GM19395 (cell line): ENCODE data around the gene MEIS2.

Source experiments
- ATAC-seq: cut with Tn5 transposase; IDR thresholded peaks from one replicate; pipeline ENCODE4 v1.9.1; 2021; ENCODE audit warnings: mild to moderate bottlenecking, moderate library complexity; ENCODE audit not compliant: unreplicated experiment

Gene MEIS2

DNA sequence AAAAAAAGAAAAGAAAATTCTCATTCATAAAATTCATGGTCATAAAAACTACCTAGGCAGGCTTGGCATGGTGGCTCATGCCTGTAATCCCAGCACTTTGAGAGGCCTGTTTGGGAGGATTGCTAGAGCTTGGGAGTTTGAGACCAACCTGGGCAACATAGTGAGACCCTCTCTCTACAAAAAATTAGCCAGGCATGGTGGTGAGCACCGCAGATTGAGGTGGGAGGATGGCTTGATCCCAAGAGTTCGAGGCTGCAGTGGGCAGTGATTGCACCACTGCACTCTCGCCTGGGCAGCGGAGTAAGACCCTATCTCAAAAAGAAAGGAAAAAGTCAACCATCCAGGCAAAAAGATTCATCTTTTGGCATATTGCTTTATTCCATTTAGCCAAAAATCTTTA lies 58.5 kb downstream of the MEIS2 start:
- no peak for ATAC-seq

DNA sequence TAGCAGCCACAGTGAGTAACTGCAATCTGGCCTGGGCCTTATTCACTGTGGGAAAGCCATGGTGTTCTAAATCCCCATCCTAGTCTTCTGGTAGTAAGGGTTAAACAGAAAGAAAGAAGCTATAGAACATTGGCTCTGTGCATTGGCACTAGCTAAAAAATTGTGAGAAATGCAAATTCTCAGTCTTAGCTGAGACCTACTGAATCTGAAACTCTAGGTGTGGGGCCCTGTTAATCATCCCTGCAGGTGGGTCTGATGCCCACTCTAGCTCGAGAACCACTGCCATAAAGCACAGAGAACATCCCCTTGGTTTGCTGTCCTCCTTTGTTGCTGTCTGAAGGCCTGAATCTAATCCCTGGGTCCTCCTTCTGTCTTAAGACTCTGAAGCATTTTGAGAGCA lies 59.3 kb downstream of the MEIS2 start:
- no peak for ATAC-seq

DNA sequence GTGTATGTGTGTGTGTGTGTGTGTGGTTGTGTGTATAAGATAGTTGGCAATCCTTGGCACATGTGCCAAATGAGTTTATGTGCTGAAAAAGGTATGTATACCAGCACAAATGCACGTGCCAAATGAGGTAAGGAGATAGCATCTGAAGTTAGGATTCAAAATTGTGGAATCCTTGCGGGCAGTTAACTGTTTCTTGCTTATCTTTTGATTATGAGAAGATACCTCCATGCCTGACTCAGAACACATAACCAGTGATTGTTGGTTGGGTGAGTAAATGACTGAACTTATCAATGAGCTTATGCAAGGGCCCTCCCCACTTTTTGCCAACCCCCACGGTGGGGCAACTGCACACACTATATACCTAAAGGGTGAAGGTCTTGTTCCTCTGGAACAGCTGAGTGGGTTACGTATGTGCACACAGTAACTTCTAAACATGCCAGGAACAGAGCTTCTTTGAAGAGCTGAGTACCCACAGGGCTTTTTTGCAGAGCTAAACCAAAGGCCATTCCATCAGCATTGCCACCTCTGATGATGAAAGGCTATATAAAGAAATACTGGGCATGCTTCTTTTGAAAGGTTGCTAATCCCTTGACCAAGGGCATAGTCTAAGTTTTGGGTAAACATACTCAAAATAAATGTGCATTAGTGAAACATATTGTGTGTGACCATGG lies 60.1 kb downstream of the MEIS2 start:
- ATAC-seq = no peak

DNA sequence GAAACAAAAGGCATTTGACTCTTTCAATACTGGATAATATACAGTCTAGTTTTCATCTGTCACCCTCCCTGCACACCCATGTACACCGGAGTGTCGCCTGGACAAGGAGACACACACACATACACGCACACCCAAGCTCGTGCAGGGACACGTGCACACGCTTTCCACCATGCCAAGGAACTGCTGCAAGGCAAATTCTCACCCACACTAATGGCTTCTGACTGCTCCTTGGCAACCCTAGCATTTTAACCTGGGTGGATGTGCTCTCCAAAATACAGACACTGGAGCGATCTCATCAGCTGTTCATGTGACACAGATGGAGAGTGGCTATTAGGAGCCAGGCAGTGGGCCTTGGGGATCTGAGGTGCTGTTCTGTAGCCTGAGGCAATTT lies 61.6 kb downstream of the MEIS2 start:
- no peak for ATAC-seq

DNA sequence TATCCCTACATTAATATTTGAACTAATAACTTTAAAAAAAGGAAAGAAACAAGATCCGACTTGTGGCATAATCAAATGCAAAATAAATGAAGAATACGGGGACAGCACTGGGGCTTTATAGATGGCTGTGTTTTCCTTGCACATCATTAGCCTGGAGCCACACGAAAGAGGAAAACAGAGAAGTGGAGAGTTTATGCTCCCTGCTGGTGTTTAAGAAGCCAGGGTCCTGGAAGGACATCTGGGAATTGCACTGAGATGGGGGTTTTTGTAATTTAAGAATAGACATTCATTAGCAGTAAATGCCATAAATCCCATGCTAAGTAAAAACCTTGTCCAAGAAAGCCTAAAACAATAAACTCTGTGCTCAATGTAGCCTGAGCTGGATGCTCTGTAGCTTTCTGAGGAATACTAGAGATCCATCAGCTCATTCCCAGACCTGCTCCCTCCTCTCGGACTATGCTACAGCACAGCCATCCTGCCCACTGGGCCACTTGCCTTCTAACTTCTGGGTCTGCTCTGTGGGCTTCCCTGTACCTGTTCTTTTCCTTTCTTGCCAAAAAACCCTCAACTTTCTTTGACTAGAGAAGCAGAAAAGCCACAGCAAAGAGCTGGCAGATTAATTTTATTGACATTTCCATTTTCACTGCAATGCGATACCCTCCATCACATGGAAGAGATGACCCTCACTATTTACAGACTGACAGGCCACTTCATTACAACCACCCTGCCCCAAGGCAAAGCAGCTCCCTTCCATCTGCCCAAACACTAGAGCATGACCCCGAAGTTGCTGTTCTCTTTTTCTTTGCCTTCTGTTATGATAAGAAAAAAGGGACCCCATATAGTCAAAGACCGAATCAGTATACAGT lies 62.3 kb downstream of the MEIS2 start:
- no peak for ATAC-seq

DNA sequence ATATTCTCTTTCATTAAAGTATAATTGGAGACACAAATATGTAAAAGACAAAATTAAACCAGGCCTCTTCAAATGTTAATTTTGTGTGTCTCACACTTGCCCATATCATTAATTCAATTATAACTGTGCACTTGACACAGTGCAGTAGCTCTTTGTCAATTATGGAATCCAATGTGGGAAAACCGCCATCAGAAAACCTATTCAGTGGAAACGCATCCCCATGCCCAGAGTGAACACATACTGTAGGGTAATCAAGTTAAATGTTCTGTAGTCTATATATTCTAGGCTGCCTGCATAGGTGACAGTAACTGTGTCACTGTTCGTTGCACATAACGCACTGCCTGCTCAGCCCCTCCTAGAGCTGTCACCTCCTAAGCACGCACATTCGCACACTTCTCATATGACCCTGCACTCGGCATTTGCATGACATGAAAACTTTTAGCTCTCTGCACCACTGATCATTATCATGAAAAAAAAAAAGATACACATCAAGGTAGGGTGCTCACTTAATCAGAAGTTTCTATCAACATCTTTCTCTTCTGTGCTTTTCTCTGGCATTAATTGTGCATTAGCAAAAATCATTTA lies 63.2 kb downstream of the MEIS2 start:
- ATAC-seq = no peak

DNA sequence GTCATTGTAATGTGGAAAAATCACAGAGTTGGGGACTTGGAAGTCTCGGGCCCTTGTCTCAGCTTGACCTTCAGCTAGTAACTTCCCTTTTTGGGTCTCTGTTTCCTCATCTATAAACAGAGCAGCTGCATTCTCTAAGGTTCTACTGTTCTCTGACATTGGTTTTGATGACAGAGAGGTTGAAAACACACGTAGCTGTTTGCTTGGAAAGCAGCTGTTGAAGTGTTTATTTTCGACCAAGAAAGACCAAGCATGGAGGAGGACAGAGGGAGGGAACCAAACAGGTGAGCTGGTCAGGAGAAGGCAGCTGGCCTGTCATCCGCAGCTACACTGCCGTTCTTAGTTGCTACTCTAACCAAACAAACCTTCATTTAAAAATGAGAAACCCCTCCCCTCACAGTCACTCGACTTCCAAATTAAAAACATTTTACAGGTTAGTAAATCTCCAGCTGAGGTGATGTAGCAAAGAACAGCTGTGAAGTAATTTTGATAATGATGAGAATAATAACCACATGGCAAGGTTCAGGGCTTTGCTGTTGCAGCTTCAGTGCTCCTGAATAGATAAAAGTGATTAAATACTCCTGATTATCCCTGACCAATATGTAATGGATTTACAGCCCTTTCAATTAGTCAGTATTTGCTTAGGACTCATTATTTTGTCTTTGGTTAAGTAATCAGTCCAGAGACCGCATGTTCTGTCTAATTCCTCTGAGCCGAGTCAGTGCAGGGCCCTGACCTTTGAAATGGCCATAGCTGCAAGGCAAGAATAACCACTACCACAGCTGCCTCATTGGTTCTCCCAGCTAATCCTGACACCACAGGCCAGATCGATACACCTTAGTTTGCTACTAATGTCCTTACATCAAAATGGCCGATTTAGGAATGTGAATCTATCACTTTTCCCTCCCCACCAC lies 65.3 kb downstream of the MEIS2 start:
- ATAC-seq = no peak

DNA sequence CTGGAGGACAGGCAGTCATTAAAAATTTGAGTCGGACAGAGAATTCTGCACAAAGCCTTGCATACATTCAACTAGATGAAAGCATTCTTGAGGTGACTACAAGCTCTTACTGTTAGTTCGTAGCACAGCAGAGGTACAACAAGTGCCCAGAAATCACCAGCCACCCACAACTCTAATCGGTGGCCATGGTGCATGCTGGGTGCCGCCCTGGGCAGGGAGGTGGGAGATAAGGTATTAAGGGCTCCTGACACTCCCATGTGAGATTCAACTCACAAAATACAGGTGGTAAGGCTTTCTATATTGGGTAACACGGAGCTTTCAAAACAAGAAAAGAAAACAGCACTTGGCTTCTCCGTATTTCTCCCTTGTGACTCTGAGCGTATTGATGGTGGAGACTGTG lies 66.0 kb downstream of the MEIS2 start:
- no peak for ATAC-seq

DNA sequence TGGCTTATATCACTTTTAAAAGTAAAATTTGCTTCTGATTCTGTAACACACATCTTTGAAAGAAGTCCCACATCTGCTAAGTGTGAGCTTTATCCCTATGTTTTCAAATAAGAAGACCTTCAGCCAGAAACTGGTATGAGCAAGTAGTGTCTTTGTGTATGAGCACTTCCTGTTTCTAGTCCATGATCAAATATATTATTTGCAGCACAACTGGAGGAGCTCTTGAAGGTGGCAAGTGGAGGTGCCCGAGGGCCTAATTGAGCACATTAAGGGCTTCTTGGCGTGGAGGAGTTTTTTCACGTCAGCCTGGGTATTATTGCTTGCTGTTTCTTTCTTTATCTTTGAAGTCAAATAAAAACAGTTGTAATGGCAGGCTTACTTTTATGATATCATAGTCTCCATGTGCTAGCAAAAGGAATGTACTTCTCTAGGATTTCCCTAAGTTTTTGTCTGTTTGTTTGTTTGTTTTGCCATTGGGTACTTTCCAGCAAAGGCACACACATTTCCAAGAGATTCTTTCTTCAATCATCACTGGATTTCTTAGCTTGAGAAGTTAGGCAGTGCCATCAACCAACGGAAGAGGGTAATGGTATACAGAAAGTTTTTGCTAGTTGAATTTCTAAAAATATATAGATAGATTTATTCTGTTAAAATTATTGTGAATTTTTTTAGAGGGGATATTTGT lies 68.1 kb downstream of the MEIS2 start:
- ATAC-seq = no peak

DNA sequence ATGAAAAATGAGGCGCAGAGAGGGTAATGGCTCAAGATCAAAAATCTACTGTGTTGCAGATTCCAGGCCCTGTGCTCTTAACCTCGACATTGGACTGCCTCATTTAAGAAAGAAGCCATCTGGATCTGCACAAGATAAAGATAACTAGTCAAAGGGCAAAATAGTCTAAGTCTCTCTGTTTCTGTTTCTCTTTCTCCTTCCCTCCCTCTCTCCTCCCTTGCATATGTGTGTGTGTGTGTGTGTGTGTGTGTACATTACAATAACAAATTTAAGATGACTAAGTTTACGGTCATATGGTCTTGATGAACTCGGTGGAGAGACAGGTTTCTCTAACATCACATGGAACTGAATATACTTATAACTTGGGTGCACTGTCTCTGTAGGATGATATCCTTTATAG lies 69.2 kb downstream of the MEIS2 start:
- ATAC-seq = no peak

DNA sequence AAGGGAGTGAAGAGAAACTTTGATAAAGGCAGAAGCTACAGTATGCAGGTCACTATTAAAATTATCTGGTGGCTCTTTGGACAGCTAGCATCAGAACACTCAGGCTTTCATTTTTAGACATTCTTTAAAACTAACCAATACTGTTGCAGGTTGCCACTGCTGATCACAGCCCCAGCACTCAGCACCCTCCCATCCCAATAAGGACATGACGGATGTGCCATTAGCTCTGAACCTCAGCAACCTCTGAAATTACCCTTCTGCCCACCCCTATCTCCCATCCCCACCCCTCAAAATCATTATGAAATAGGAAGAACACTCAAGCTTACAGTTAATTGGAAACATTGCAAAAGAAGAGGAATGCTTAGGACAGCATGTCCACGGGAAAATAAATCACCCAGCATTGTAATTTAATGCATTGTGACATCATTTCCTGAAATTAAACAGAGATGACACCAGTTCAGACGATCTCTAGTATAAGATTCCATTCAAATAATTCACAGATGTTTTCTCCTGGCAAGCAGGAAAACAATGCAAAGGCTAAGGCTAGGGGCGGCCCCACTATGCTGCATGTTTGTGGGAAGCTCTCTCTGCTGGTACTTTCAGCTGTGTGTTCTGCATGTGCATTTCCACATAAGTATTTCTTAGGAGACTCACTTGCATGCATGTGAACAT lies 71.6 kb downstream of the MEIS2 start:
- ATAC-seq = no peak

DNA sequence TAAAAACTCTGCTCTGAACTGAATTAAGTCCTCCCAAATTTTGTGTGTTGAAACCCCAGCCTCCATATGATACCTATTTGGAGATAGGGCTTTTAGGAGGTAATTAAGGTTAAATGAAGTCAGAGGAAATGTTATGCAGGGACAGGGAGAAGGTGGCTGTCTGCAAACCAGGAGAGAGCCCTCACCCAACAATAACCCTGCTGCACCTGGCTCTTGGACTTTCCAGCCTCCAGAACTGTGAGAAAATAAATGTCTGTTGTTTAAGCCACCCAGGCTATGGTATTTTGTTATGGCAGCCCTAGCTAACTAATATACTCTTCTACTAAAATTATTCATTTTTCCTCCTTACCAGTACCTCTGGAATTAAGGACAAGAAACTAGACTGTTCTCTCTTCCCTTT lies 79.5 kb downstream of the MEIS2 start:
- no peak for ATAC-seq

DNA sequence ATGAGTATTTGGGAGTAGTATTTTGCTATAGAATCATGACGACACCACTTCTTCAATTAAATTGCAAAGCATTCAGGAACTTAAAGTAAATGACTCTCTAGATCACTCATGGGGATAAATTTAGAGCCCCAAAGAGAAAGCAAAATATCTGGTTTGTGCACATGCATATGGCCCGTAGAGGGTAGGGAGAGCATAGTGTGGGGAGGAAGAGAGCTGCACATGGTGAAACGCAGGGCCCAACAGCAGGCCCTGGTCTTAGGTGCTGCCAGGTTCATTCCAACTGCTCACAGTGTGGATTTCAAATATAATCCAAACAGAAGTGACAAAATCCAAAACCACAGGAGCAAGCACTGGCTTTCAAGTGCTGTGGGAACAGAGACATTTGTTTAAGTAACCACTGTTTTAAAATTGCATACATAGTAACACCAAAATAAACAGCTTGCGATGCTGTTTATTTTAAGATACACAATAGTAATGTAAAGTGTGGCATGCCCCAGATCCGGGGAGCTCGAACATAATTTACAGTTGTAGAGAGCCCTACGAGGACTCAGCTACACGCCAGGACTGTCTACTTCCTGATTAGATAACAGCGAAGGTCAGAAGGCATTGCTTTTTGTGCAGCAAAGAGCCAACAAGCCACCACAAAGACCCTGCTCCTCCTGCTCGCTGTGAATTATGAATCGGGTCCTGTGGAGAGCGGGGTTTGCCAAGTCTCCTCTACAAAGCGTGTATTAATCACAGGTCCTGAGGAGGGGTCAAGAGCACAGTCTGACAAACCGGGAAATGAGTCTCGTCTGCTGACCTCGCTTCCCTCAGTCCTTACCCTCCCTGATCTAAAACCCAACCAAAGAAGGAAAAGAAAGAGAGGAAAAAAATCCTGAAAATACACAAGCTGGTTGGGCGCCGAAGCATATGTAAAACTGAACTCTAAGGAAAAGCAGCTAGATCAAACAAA lies 80.6 kb downstream of the MEIS2 start:
- no peak for ATAC-seq

DNA sequence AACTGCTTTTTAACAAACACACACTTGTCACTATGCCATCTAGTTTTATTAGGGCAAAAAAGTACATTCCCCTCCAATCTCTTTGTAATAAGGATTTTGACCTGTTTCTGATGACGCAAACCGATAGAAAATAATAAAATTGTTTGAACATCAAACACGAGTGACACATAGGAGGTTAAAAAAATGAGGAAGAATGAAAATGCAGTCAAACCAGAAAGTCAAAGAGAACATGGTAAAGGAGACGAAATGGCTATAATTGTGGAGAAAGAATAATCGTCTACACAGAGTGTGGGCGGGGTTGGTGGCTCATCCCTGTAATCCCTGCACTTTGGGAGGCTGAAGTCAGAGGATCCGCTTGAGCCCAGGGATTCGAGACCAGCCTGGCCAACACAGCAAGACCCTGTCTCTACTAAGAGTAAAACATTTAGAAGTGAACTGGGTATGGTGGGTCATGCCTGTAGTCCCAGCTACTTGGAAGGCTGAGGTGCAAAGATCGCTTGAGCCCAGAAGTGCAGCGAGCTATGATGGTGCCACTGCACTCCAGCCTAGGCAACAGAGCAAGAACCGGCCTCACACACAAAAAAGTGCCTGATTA lies 83.2 kb downstream of the MEIS2 start:
- ATAC-seq = no peak

DNA sequence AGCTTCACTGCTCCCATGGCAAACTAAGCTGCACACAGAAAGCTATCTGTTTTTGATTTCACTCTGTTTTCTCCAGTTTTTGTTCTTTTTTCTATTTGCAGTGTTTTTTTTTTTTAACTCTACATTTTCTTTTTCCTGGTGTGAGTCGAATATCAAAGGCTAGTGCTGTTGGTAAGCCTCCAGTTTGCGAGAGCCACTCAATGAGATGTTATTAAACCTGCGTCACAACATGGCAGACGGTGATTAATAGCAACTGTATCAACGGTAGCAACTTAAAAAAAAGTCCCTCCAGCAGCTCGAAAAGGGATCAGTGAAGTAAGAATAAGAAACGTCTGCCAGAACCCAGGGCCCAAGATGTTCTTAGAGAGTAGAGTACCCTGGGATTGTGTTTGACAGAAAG lies 84.1 kb downstream of the MEIS2 start:
- no peak for ATAC-seq

DNA sequence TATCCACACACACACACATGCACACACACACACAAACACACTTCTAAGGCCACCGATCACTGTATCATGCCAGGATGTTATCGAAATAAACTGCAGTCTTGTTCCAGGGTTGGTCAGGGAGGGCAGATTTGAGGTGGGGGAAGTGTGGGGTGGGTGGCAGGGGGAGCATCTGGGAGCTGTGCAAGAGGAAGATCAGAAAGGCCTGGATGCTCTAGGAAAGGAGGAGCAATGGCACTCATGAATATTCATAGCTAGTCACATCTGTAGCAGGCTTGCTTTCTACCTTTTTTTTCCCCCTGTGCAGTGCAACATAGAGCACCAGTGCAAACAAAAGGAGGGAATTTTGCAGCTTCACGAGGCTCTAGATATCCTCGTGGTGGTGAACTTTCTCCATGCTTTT lies 84.9 kb downstream of the MEIS2 start:
- no peak for ATAC-seq

DNA sequence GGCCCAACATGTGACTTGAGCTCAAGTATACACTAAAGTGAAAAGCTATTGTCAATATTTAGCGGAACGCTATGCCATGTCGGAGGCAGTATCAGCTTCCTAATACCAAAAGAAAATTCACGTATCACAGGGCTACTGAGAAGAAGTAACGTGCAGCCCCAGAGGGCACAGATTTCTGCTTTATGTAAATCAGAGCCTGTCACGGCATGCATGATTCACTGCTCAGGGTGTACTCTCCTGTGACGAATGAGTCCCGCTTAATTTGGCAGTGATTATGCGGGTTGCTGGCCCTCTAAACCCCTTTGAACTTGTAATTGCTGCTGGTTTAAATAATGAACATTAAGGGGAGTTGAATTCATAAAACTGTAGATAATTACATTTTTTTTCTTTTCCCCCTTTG lies 85.3 kb downstream of the MEIS2 start:
- ATAC-seq = no peak

DNA sequence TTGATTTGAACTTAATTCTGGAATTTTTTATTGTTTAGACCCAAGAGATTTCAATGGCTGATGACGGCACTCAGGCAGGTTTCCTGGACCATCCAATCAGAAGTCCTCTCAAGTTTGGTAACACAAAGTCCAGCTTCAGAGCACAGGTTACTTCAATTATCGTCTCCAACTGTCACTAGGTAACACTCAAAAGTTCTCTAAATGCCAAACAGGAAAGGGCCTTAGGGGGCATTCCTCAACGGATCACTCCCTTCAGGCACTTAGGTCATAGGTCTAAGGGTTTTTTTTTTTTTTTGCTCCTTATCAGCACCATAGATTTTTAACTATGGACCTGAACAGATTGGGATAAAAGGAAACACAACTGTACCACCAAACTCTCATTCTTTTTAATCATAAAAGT lies 85.8 kb downstream of the MEIS2 start:
- no peak for ATAC-seq

DNA sequence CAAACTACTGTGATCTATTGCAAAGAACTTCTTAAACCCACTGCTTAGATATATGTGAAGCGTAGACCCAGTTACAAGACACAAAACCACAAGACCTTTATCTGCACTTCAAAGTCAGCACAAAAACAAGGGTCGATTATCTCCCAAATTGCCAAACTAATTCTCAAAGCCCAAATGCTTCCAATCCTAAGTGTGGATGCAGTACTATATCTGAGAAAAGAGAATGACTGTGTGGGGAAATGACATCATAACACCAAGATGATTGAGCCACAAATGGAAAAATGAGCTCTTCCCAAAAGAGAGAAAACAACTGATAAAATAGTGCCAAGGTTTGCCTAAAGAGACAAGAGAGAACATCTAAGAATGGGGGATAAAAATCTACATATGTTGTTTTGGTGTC lies 86.2 kb downstream of the MEIS2 start:
- no peak for ATAC-seq
